Measurements from ENCODE around the gene C5orf24. TPM values are rescaled to one million over a fixed set of nuclear protein-coding genes. Genes with fewer than 3 reads are reported as not detected.

Gene C5orf24
- total RNA-seq, 1 experiment from 2014 or later, result 22.5 TPM

GRCh38 chr5:134874831-134875655 lies 29.3 kb downstream of the C5orf24 start:
- Histone ChIP-seq H3K79me1 (ENCODE audit: insufficient read depth, low read depth, low read length, poor library complexity, severe bottlenecking) (no peaks in the 10 kb centered on the region), H2AK5ac (ENCODE audit: insufficient read length, low read length) (no peak overlapping the region), H2AFZ (ENCODE audit: low read length) (no peak overlapping the region), H3K4me1 (ENCODE audit: insufficient read depth, low read length) (no peaks in the 10 kb centered on the region), H3K27ac (ENCODE audit: insufficient read length, low read depth, low read length) (no peak overlapping the region), H2BK5ac (ENCODE audit: insufficient read length, low read length) (no peak overlapping the region), H3K14ac (ENCODE audit: insufficient read depth, low read length) (no peak overlapping the region; the same call in 1 of the 2 replicates), H2BK15ac (ENCODE audit: low read depth, low read length) (no peak overlapping the region), H3K23me2 (ENCODE audit: insufficient read length, low read depth, low read length, poor library complexity, severe bottlenecking) (peaks cover 6% of the 10 kb centered on the region), H2BK120ac (ENCODE audit: low read depth, low read length, poor library complexity, severe bottlenecking) (no peak overlapping the region), H4K5ac (ENCODE audit: insufficient read length, low read depth, low read length) (no peak overlapping the region), H2BK20ac (ENCODE audit: low read depth, low read length, poor library complexity, severe bottlenecking) (no peak overlapping the region), H4K20me1 (ENCODE audit: control insufficient read depth, insufficient read depth, insufficient read length) (no peaks in the 10 kb centered on the region), H3K4me2 (ENCODE audit: insufficient read depth, insufficient read length, low read length) (peak overlapping the region; percentile 60), H3T11ph (ENCODE audit: low read length) (no peak overlapping the region), H3K9ac (ENCODE audit: extremely low read depth, insufficient read length, low read length) (peak overlapping the region; percentile 37), H3K18ac (ENCODE audit: insufficient read length, low read depth, low read length) (no peak overlapping the region), H3K27me3 (ENCODE audit: insufficient read depth, low read length) (no peaks in the 10 kb centered on the region), H3K9me3 (ENCODE audit: control insufficient read depth, low read depth, low read length) (no peaks in the 10 kb centered on the region), H3K79me2 (ENCODE audit: insufficient read depth, low read length) (no peaks in the 10 kb centered on the region), H2BK12ac (ENCODE audit: insufficient read length, low read depth, low read length) (no peak overlapping the region), H3K56ac (ENCODE audit: insufficient read length, low read depth, low read length) (no peak overlapping the region), H3K4ac (ENCODE audit: low read depth, low read length) (no peak overlapping the region), H4K8ac (replicated peaks; ENCODE audit: insufficient read length, low read depth, low read length) (no peak overlapping the region), H3K23ac (ENCODE audit: insufficient read length, low read depth, low read length) (no peak overlapping the region), H4K91ac (ENCODE audit: insufficient read length, low read depth, low read length) (no peak overlapping the region)
- Mint-ChIP-seq H3K27me3 (ENCODE audit: low read depth) (no peaks in the 10 kb centered on the region), H3K4me3 (peak overlapping the region; percentile 89 to 92), H3K27ac (peak overlapping the region in 2 of 3 experiments; percentile 62 to 83; a peak in 4 of 7 replicates), H3K9me3 (no peaks in the 10 kb centered on the region), H3K36me3 (ENCODE audit: insufficient read depth in 1 of 3, low read depth in 3 of 3) (peaks cover 0 to 5% (median 1%) of the 10 kb centered on the region in 3 experiments; a peak in 3 of 7 replicates), H3K4me1 (peaks cover 17% of the 10 kb centered on the region in 2 experiments)
- peak; percentile 27 for DNase-seq
- TF ChIP-seq CTCF (conservative IDR thresholded peaks at IDR 0.05), result no peak
- no CpG with 5 or more reads among the region's 20 CpGs for WGBS (ENCODE audit: extremely low coverage, insufficient read length, low lambda C conversion rate)

Data from H9 (cell line).